DOHH2 (cell line): Measurements from ENCODE around the gene CASP2.

Source experiments
- CTCF ChIP-seq: fragments of 200-600 bp; sonication (generic); IDR thresholded peaks from one replicate; pipeline ENCODE4 v1.5.1; 2014; ENCODE audit warnings: antibody characterized with exemption, mild to moderate bottlenecking, low read depth, low read length; ENCODE audit not compliant: poor library complexity, severe bottlenecking
- EZH2phosphoT487 ChIP-seq: fragments of 200-600 bp; sonication (generic); IDR thresholded peaks from 2 replicates; pipeline ENCODE4 v1.6.1; 2017; ENCODE audit warnings: borderline replicate concordance, mild to moderate bottlenecking, antibody characterized with exemption, low read length, moderate library complexity, mixed read lengths

- TF ChIP-seq CTCF, result no peak
- TF ChIP-seq EZH2phosphoT487, result no peak
Measured at GRCh38 chr7:143283381-143283780, 4.8 kb upstream of the CASP2 start.
